ENCODE results near the gene LIPH.
"Not testable (repeated sequence)": the region's sequence is repeated elsewhere in the genome, so short reads cannot be mapped to it uniquely, and the experiment has no call there.

The LIPH gene

DNA sequence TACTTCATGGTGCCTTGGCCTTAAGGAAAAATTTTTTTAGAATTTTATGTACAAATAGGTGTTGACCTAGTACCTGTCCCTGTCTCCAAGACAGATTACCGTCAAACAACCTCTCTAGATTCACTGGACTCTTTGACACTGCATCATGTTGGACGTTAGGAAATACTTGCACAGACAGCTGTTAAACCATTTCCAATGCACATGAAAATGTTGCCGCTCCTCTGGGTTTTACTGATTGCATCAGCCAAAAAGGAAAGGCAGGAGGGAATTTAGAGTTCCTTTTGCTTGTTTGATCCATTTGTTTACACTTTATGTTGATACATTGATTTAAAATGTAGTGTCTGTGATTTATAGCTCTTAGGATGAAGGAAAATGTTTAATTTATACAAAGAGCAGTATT is 68.1 kb downstream of the LIPH start:
- no peak for DNase-seq

DNA sequence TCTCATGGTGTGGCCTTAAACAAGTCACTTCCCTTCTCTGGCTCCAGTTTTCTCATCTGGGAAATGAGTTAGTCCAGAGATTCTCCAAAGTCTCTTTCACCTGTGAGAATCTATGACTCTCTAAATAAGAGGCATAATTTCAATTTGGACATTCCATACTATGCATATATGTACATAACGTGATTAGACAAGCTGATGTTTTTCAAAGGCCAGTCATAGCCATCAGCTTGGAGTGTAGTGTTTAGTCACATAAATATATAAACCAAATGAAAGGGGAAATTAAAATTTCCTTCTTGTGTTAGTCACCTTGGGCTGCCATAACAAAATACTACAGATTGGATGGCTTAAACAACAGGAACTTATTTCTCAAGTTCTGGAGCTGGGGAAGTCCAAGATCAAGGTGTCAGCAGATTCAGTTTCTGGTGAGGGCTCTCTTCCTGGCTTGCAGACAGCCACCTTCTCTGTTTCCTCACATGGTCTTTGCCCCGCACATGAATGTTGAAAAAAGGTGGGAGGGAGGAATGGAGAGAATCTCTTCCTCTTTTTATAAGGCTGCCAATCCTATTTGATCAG is 72.9 kb downstream of the LIPH start:
- DNase-seq: no peak

DNA sequence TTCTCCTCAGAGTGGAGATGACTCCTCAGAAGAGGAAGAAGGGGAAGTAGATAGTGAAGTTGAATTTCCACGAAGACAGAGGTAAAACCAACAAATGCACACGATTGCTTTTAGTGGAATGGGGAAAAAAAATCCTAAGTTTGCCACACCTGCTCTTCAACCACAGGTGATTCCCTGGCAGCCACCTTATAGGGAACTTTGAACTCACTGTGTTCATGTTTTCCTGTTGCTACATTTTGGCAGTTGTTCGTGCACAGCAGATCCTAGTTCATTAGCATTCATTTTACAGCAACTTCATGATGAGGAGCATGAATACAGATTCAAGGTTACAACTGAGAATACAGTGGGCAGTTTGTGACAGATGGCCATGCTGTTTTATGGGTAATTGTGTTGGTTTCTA is 75.1 kb downstream of the LIPH start:
- DNase-seq: no peak

DNA sequence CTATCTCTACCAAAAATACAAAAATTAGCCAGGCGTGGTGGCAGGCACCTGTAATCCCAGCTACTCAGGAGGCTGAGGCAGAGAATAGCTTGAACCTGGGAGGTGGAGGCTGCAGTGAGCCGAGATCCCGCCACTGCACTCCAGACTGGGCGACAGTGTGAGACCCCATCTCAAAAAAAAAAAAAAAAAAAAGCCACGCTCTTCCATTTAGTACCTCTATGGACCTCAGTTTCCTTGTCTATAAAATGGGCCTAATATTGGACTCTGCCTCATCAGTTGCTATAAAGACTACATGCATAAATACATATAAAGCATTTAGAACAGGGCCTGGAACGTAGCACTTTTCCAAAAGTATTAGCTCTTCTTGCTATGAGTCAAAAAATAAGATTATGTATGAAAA is 77.5 kb downstream of the LIPH start:
- DNase-seq: not testable (repeated sequence)

DNA sequence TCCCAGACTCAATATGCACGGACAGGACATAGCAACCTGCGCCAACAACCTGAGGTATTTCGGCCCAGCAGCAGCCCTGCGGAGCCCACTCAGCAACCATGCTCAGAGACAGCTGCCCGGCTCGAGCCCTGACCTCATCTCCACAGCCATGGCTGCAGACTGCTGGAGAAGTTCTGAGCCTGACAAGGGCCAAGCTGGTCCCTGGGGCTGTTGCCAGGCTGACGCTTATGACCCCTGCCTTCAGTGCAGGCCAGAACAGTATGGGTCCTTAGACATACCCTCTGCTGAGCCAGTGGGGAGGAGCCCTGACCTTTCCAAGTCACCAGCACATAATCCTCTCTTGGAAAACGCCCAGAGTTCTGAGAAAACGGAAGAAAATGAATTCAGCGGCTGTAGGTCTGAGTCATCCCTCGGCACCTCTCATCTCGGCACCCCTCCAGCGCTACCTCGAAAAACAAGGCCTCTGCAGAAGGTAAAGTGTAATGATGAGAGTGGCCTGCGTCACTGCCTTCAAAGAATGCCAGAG is 79.0 kb downstream of the LIPH start:
- no peak for DNase-seq

DNA sequence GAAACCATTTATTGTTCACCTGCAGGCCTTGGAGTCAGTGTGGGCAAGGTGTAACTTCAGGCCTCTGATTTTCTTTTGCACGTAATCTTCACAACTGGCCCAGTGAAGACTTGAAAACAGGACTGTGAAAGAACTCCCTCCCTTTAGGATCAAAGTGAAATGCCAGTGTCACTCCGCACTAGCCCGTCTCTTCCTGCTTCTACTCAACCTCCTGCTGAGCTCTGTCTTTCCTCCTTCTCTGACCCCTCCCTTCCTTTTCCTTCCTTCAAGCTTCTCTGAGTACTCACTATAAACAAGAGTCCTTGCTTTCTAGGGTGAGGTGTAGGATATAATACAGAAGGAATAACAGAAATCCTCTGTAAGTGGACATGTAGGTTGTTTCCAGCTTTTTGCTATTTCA is 82.1 kb downstream of the LIPH start:
- no peak for DNase-seq

DNA sequence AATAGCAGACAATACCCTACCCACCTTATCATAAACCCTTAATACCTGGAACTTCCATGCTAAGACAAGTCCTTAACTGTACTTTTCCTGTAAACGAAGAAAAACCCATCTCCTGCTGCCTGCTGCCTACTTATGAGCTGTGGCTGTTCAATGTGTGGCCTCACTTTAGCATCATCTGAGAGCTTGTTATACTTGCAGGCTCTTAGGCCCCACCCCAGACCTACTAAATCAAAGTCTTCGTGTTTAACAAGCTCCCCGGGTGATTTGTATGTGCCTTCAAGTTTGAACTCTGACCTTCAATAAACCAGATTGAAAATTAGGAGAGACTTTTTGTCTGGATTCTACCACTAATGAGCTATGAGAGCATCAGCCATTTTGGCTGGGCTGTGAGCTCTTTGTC is 82.8 kb downstream of the LIPH start:
- no peak for DNase-seq

DNA sequence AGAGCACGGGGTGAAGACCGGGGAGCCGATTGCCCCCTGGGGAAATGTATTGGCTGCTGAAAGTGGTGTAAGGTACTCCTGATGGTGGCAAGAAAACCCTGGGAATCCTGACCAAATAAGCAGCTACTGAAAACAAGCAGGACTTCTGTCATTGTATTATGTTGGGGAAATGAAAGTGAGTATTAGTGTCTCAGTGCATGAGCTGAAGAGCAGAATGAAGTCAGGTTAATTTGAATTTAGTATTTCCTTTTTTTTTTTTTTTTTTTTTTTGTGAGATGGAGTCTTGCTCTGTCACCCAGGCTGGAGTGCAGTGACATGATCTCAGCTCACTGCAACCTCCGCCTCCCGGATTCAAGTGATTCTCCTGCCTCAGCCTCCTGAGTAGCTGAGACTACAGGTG is 86.3 kb downstream of the LIPH start:
- not testable (repeated sequence) for DNase-seq

DNA sequence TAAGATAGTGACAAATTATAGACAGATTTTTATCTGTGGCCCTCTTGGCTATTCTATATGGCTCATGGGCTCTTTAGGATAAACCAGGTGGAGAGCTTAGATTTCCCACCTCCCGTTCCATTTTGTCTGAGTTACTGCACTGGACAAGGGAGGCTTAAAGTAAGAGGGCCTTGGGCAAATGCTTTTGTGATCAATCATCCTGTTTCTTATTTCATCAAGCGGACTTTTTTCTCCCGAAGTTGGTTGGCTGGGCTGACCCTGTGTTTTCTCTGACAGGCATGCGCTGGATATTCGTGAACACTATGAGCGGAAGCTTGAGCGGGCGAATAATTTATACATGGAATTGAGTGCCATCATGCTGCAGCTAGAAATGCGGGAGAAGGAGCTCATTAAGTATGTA is 86.9 kb downstream of the LIPH start:
- no peak for DNase-seq

DNA sequence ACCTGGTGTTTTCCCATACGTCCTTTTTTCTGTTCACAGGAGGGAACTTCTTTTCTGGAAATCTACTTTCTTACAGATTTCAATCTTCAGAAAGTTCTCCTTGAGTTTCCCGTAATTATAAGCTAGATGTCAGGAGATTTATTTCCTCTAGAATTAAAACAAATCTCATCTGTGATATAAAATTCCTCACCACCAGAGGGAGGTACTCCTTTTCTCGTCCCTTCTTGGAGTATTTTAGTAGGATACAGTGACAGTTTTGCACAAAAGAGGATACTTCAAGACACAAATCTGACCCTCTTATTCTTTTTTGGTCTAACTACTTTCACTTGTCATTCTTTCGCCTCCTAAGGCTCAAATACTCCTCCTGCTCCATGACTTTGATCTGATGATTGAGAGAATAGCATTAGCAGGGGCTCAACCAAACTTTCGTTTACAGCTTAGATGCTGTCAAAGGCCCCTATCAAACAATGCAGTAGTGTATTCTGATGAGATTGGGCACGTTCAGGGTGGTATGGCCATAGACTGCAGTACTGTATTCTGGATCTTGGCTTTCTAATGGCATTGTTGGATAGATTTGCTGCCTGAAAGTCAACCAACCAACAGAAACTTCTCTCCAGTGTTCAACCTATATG is 91.6 kb downstream of the LIPH start:
- no peak for DNase-seq

DNA sequence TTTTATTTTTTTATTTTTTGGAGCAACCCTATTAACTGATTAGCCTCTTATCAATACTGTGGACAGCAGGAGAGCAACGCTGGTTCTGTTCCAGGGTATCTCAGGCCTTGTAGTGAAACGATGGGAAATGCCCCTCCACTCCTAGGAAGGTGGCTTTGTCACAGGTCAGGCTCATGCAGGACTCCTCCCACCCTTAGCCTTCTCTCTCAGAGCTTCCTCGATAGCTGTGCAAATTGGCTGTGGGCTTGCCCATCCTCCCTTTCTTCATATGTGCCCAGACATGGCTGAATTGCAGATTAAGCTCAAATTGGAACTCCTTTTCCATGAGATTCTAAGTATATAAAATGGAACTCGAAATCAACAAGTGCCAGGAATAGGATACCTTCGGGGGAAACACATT is 92.1 kb downstream of the LIPH start:
- DNase-seq: no peak

DNA sequence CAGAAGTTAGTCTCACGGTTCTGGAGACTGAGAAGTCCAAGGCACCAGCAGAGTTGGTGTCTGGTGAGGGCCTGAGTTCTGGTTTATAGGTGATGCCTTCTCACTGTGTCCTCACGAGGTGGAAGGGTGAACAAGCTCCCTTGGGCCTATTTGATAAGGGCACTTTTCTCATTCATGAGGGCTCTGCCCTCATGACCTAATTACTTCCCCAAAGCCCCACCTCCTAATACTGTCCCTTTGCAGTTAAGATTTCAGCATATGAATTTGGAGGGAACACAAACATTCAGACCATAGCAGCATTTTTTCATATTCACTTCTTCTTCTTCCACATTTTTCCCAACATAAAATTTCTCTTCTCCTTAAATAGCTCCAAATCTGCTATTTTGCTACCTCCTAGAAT is 95.0 kb downstream of the LIPH start:
- no peak for DNase-seq
